Endothelial cell of umbilical vein (primary cell): ENCODE measurements around the gene CAND1. TPM values are rescaled to one million over a fixed set of nuclear protein-coding genes. Genes with fewer than 3 reads are reported as not detected.

Experiments used
- BruUV-seq: library from RNA; stranded (reverse); fragments of 400-500 nt; replicated peaks from 2 replicates; lab custom pipeline; 2021; lab: Mats Ljungman, UMichigan
- CTCF ChIA-PET: fragments of 300-600, 350-600 bp; sonication (Branson Sonifier 250); formaldehyde crosslinking; loops from one replicate; lab custom pipeline; 2021; ENCODE audit warnings: antibody characterized with exemption, inconsistent platforms; lab: Charles Lee
- POLR2A ChIA-PET: fragments of 300-600, 350-600 bp; sonication (Branson Sonifier 250); formaldehyde crosslinking; loops from one replicate; lab custom pipeline; 2021; ENCODE audit warnings: antibody characterized with exemption, inconsistent platforms; lab: Charles Lee
- DNase-seq: peaks from one replicate; pipeline ENCODE4 v3.0.0-alpha.2; 2011; ENCODE audit warnings: low read depth, low spot score
- FAIRE-seq: peaks from 2 replicates; lab custom pipeline; 2011; peaks lifted over from hg19 to GRCh38; lab: Jason Lieb, UNC
- H2AFZ ChIP-seq: 2 replicates; pipeline ENCODE4 v1.6.0; 2012; ENCODE audit warnings: low read depth, low read length, control low read depth, inconsistent platforms
- H3K27ac ChIP-seq: 2 replicates; pipeline ENCODE4 v1.5.1; 2011; ENCODE audit warnings: low read depth, mild to moderate bottlenecking, control low read depth, low read length, moderate library complexity; ENCODE audit not compliant: insufficient read depth
- H3K27me3 ChIP-seq, 2 experiments: 2 replicates each; pipeline versions ENCODE4 v1.6.0 to v1.6.1; 2011; ENCODE audit warnings: low read length in 2 of 2, mixed read lengths in 1 of 2; ENCODE audit not compliant: control insufficient read depth in 2 of 2, insufficient read depth in 2 of 2
- H3K36me3 ChIP-seq, 2 experiments: 2 replicates in 1 of 2; 3 replicates in 1 of 2; pipeline ENCODE4 v1.5.1; 2011; ENCODE audit warnings: low read length in 2 of 2, mild to moderate bottlenecking in 1 of 2, moderate library complexity in 1 of 2; ENCODE audit not compliant: control insufficient read depth in 2 of 2, insufficient read depth in 2 of 2; ENCODE audit errors: extremely low read depth in 1 of 2
- H3K4me1 ChIP-seq: 3 replicates; pipeline ENCODE4 v1.5.1; 2011; ENCODE audit warnings: mild to moderate bottlenecking, low read length; ENCODE audit not compliant: control insufficient read depth, insufficient read depth; ENCODE audit errors: extremely low read depth
- H3K4me2 ChIP-seq: 2 replicates; pipeline ENCODE4 v1.6.1; 2011; ENCODE audit warnings: low read length, control low read depth, mixed read lengths; ENCODE audit not compliant: insufficient read depth
- H3K4me3 ChIP-seq, 3 experiments: fragments of 200-600 bp in 1 of 3; sonication (generic), shearing (Covaris generic) in 1 of 3; replicated peaks in 1 of 3; 2 replicates each; pipeline ENCODE4 v1.5.1; 2011 to 2016; ENCODE audit warnings: control low read depth in 3 of 3, low read length in 3 of 3, mild to moderate bottlenecking in 2 of 3, inconsistent platforms in 1 of 3, low read depth in 1 of 3, moderate library complexity in 1 of 3; ENCODE audit not compliant: insufficient read depth in 1 of 3
- H3K79me2 ChIP-seq: 2 replicates; pipeline ENCODE4 v1.6.0; 2012; ENCODE audit warnings: low read length, inconsistent platforms; ENCODE audit not compliant: control insufficient read depth, insufficient read depth
- H3K9ac ChIP-seq: replicated peaks from 2 replicates; pipeline ENCODE3; 2011; ENCODE audit warnings: low read length, control low read depth; ENCODE audit not compliant: insufficient read depth; ENCODE audit errors: extremely low read depth
- H3K9me1 ChIP-seq: replicated peaks from 3 replicates; pipeline ENCODE4 v1.6.0; 2011; ENCODE audit warnings: mild to moderate bottlenecking, low read length; ENCODE audit not compliant: control insufficient read depth, insufficient read depth; ENCODE audit errors: extremely low read depth
- H3K9me3 ChIP-seq: replicated peaks from 2 replicates; pipeline ENCODE4 v1.5.1; 2012; ENCODE audit warnings: low read length, inconsistent platforms; ENCODE audit not compliant: control insufficient read depth, insufficient read depth
- H4K20me1 ChIP-seq: replicated peaks from 2 replicates; pipeline ENCODE3; 2011; ENCODE audit warnings: mild to moderate bottlenecking, low read length; ENCODE audit not compliant: control insufficient read depth, insufficient read depth; ENCODE audit errors: extremely low read depth
- CTCF ChIP-seq, 2 donors: IDR thresholded peaks; 1 replicate in 1 of 2; 2 replicates in 1 of 2; pipeline ENCODE4 v1.5.1; 2011; ENCODE audit warnings: low read length in 2 of 2, mild to moderate bottlenecking in 2 of 2, moderate library complexity in 2 of 2, control low read depth in 1 of 2, inconsistent platforms in 1 of 2, low read depth in 1 of 2; ENCODE audit not compliant: insufficient read depth in 1 of 2; ENCODE audit errors: extremely low read depth in 1 of 2
- EZH2 ChIP-seq: IDR thresholded peaks from 2 replicates; pipeline ENCODE4 v1.6.1; 2012; ENCODE audit warnings: borderline replicate concordance, low read depth, mild to moderate bottlenecking, moderate library complexity, low read length, inconsistent platforms; ENCODE audit not compliant: severe bottlenecking
- FOS ChIP-seq: IDR thresholded peaks from 2 replicates; pipeline ENCODE4 v1.6.1; 2011; ENCODE audit warnings: mild to moderate bottlenecking, low read length, moderate library complexity, borderline replicate concordance; ENCODE audit not compliant: insufficient read depth
- GATA2 ChIP-seq: IDR thresholded peaks from 2 replicates; pipeline ENCODE4 v1.7.0; 2011; ENCODE audit warnings: low read depth, mild to moderate bottlenecking, moderate library complexity, mixed read lengths, low read length; ENCODE audit not compliant: insufficient read length, insufficient read depth
- JUN ChIP-seq: IDR thresholded peaks from 2 replicates; pipeline ENCODE4 v1.6.1; 2011; ENCODE audit warnings: borderline replicate concordance, low read depth; ENCODE audit not compliant: insufficient read length, insufficient read depth
- MAX ChIP-seq: IDR thresholded peaks from 2 replicates; pipeline ENCODE4 v1.6.1; 2011; ENCODE audit not compliant: insufficient read depth, insufficient read length
- MYC ChIP-seq: IDR thresholded peaks from one replicate; pipeline ENCODE4 v1.6.1; 2011; ENCODE audit warnings: mild to moderate bottlenecking, low read depth, low read length
- POLR2A ChIP-seq: IDR thresholded peaks from 2 replicates; pipeline ENCODE4 v1.6.1; 2012; ENCODE audit warnings: low read depth, mild to moderate bottlenecking, control low read depth, low read length
- POLR2AphosphoS5 ChIP-seq: IDR thresholded peaks from 2 replicates; pipeline ENCODE4 v1.6.1; 2012; ENCODE audit warnings: low read depth, mild to moderate bottlenecking, control low read depth, low read length, moderate library complexity; ENCODE audit not compliant: insufficient read depth
- dilution Hi-C: fragments of 300-500 bp; cut with MboI; formaldehyde crosslinking; loops from one replicate; pipeline ENCODE4 v1.15.0; 2019; ENCODE audit warnings: low sequenced_read_pairs; ENCODE audit not compliant: extremely low pct_ligation_motif_present
- intact Hi-C: fragments of 100-400 bp; cut with micrococcal nuclease; formaldehyde crosslinking; loops from one replicate; pipeline ENCODE4 v1.10.0; 2022
- polyA plus RNA-seq, 4 experiments: library from polyadenylated mRNA; depleted of rRNA in 3 of 4; stranded (reverse) in 3 of 4; unstranded in 1 of 4; fragments of >200 nt; gene quantifications; 2 replicates each; pipeline versions ENCODE4 v1.2.1 to v1.2.3, GENCODE V29; 2011 to 2012; ENCODE audit warnings: missing spikeins in 1 of 4
- total RNA-seq: library from RNA; stranded (reverse); gene quantifications from 2 replicates; pipeline ENCODE4 v1.2.3, GENCODE V29; 2021

Gene CAND1
- total and polyA plus RNA-seq, 2 donors (not counting 3 experiments of a cell fraction or from before 2014, with no cell fraction given) = 28.3 to 128 TPM

GRCh38 chr12:67318786-67319185 lies 49.6 kb downstream of the CAND1 start:
- dilution Hi-C loops (no loop called here), intact Hi-C loops (no loop called here)
- H3K9ac ChIP-seq = no peak overlapping the region
- H2AFZ ChIP-seq = no peak overlapping the region
- no peaks in the 10 kb centered on the region for H3K9me1 ChIP-seq
- H3K4me2 ChIP-seq = no peak overlapping the region
- H3K9me3 ChIP-seq = no peaks in the 10 kb centered on the region
- TF ChIP-seq CTCF (IDR thresholded peaks at IDR 0.05; ENCODE audit: extremely low read depth in 1 of 2, insufficient read depth in 1 of 2, low read depth in 1 of 2, low read length in 2 of 2) (no peak), MYC (no peak), POLR2A (no peak), JUN (no peak), POLR2AphosphoS5 (no peak), MAX (no peak), GATA2 (no peak), FOS (no peak), EZH2 (no peak)
- H3K4me3 ChIP-seq = no peak overlapping the region
- H3K27me3 ChIP-seq = no peaks in the 10 kb centered on the region
- no TSS peak for BruUV-seq
- no peak overlapping the region for H3K27ac ChIP-seq
- no peak for DNase-seq
- FAIRE-seq = no peak
- CTCF ChIA-PET = interaction anchor here (1.5 kb wide), 1 partner anchor 50 kb away, joined by 3 read pairs; the partner anchor contains the start of gene CAND1
- H3K36me3 ChIP-seq = peaks cover 2 to 13% of the 10 kb centered on the region in 2 experiments
- no peaks in the 10 kb centered on the region for H4K20me1 ChIP-seq
- H3K79me2 ChIP-seq = no peaks in the 10 kb centered on the region
- H3K4me1 ChIP-seq = no peaks in the 10 kb centered on the region
- POLR2A ChIA-PET = no interaction called here
